ENCODE data around the gene SAE1.
"Not testable (repeated sequence)": the region's sequence is repeated elsewhere in the genome, so short reads cannot be mapped to it uniquely, and the experiment has no call there.

Gene SAE1

GRCh38 chr19:47130589-47131227 is at the start of gene SAE1:
SAE1 (plus strand) TSS chr19:47130835; CDS start chr19:47130931, 96 bp downstream.
- DNase-seq, result peak; percentile 93

GRCh38 chr19:47081095-47081494 is 49.5 kb upstream of the SAE1 start:
- DNase-seq, result no peak

GRCh38 chr19:47082493-47082892 is 48.1 kb upstream of the SAE1 start:
- DNase-seq, result no peak

GRCh38 chr19:47084879-47085439 is 45.7 kb upstream of the SAE1 start:
- no peak for DNase-seq

- no peak for DNase-seq
Measured at GRCh38 chr19:47086280-47086679, 44.4 kb upstream of the SAE1 start.

GRCh38 chr19:47089767-47090350 is 40.8 kb upstream of the SAE1 start:
- DNase-seq, result no peak

- no peak for DNase-seq
Measured at GRCh38 chr19:47093254-47093653, 37.4 kb upstream of the SAE1 start.

GRCh38 chr19:47093841-47094240 is 36.8 kb upstream of the SAE1 start:
- no peak for DNase-seq

GRCh38 chr19:47094557-47095475 is 35.8 kb upstream of the SAE1 start:
- no peak for DNase-seq

GRCh38 chr19:47095476-47096099 is 35.0 kb upstream of the SAE1 start:
- DNase-seq, result no peak

- no peak for DNase-seq
Measured at GRCh38 chr19:47096100-47096704, 34.4 kb upstream of the SAE1 start.

- no peak for DNase-seq
Measured at GRCh38 chr19:47096721-47097120, 33.9 kb upstream of the SAE1 start.

- DNase-seq, result peak; percentile 75
Measured at GRCh38 chr19:47097396-47098201, 33.0 kb upstream of the SAE1 start.

- DNase-seq, result no peak
Measured at GRCh38 chr19:47098608-47099007, 32.0 kb upstream of the SAE1 start.

GRCh38 chr19:47099576-47100050 is 31.0 kb upstream of the SAE1 start:
- no peak for DNase-seq

- DNase-seq, result no peak
Measured at GRCh38 chr19:47100290-47100689, 30.3 kb upstream of the SAE1 start.

- not testable (repeated sequence) for DNase-seq
Measured at GRCh38 chr19:47101116-47101515, 29.5 kb upstream of the SAE1 start.

- no peak for DNase-seq
Measured at GRCh38 chr19:47102346-47103060, 28.1 kb upstream of the SAE1 start.

- no peak for DNase-seq
Measured at GRCh38 chr19:47104680-47105079, 26.0 kb upstream of the SAE1 start.

GRCh38 chr19:47105874-47106273 is 24.8 kb upstream of the SAE1 start:
- no peak for DNase-seq

GRCh38 chr19:47106821-47107201 is 23.8 kb upstream of the SAE1 start:
- no peak for DNase-seq
